ENCODE measurements around the gene SLC1A2.
A peak's percentile ranks its signal among the peaks of the same experiment; 100 is the strongest.

The SLC1A2 gene

DNA sequence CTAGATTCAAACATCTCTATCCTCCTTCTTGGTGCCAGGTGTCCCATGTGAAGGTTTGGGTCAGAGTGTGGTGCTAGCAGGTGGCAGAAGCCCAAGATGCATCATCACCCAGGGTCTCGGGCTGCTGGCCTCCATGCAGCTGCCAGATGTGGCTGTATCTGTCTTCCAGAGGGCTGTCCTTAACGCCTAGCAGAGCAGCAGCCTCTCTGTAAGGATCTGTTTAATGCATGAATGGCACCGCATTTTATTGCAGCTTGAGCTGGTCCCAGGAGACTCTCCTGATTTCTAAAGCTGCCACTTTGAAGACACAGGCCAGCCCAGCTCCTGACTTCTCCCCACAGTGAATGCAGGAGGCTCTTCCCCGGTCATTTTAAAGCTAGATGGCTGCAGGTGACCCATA lies 26.3 kb downstream of the SLC1A2 start:
- TF ChIP-seq, protein P1, sequence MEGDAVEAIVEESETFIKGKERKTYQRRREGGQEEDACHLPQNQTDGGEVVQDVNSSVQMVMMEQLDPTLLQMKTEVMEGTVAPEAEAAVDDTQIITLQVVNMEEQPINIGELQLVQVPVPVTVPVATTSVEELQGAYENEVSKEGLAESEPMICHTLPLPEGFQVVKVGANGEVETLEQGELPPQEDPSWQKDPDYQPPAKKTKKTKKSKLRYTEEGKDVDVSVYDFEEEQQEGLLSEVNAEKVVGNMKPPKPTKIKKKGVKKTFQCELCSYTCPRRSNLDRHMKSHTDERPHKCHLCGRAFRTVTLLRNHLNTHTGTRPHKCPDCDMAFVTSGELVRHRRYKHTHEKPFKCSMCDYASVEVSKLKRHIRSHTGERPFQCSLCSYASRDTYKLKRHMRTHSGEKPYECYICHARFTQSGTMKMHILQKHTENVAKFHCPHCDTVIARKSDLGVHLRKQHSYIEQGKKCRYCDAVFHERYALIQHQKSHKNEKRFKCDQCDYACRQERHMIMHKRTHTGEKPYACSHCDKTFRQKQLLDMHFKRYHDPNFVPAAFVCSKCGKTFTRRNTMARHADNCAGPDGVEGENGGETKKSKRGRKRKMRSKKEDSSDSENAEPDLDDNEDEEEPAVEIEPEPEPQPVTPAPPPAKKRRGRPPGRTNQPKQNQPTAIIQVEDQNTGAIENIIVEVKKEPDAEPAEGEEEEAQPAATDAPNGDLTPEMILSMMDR (IDR thresholded peaks at IDR 0.05; ENCODE audit: insufficient read depth, low read length, missing control alignments): no peak
- DNase-seq (ENCODE audit: low read depth, low spot score): no peak
- ChIA-PET CTCF (interaction anchor here (0.6 to 10.9 kb wide), 27 partner anchors 10 to 807 kb away, joined by 3 to 204 read pairs (median 5); partner anchors contain the start of gene PDHX), POLR2A (no interaction called here)
- no peak overlapping the region for H3K4me3 ChIP-seq (ENCODE audit: low read depth, low read length)

DNA sequence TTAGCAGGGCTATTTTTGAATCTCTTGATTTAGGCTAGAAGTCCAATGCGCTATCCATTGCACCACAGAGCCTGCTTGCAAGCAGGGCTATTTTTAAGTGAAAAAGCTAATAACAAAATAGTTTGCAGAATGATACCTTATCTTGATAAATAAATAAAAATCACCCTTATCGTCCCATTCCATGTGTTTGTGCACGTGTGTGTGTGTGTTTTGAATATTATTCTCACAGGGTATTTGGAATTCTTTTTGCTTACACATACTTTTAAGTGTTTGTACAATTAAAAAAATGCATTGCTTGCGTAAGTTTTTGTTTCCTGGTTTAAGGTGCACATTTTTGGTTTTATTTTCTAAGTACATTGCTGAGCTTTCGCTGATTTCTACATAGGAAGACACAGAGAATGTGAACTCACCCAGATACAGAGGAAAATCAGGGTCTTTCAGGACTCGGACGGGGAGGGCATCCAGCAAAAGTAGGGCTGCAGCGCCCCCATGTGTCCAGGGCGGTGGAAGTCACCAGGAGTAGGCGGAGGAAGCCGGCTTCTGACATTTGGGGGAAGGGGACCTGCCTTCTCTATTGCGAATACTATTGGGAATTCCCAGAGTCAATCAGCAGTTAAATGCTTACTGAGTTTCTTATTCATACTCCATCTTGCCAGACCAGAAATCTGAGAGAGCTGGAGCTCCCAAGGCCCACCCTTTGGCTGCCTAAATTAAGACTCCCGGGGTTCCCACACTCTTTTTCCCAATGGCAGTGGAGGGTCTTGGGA lies 27.3 kb downstream of the SLC1A2 start:
- TF ChIP-seq, protein P1 (IDR thresholded peaks at IDR 0.05; ENCODE audit: insufficient read depth, low read length, missing control alignments): peak; percentile 85
- POLR2A ChIA-PET: interaction anchor here (1.0 kb wide), 1 partner anchor 467 kb away, joined by 3 read pairs; no protein-coding TSS in a partner anchor
- H3K4me3 ChIP-seq (ENCODE audit: low read depth, low read length): no peak overlapping the region
- CTCF ChIA-PET: interaction anchor here (0.6 to 10.9 kb wide), 63 partner anchors 11 to 1026 kb away, joined by 3 to 204 read pairs (median 4); partner anchors contain the start of genes CD44 and PDHX
- DNase-seq (ENCODE audit: low read depth, low spot score): peak; percentile 31

DNA sequence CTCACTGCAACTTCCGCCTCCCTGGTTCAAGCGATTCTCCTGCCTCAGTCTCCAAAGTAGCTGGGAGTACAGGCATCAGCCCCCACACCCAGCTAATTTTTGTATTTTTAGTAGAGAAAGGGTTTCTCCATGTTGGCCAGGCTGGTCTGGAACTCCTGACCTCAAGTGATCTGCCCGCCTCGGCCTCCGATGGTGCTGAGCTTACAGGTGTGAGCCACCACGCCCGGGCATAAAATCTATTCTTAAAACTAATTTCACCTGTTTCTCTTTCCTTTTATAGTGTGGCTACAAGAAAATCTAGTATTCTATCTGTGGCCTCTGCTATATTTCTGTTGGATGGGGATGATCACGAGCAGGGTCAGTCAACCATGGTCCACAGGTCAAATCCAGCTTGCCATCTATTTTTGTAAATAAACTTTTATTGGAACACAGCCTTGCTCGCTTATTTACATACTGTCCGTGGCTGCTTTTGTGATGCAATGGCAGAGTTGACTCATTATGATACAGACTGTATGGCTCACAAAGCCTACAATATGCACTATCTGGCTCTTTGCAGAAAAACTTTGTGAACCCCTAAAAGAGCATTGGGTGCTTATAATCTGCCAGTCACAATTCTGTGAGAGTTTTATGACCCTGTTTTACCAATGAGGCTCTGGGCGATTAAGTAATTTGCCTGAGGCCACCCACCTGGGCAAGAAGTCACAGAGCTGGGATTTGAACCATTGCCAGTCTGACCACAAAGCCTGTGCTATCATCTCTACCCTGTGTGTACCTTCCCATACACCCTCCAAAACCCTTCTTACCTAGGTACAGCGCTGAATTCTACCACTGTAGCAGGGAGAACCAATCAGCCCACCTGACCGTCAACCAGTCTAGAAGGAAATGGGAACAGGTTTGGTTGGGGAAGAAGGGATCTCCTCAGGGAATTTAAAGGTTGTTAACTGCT lies 28.3 kb downstream of the SLC1A2 start:
- no peak for DNase-seq (ENCODE audit: low read depth, low spot score)
- no peak overlapping the region for H3K4me3 ChIP-seq (ENCODE audit: low read depth, low read length)
- TF ChIP-seq, protein P1 (IDR thresholded peaks at IDR 0.05; ENCODE audit: insufficient read depth, low read length, missing control alignments): no peak
- POLR2A ChIA-PET: no interaction called here
- CTCF ChIA-PET: interaction anchor here (0.6 to 10.9 kb wide), 45 partner anchors 10 to 1025 kb away, joined by 3 to 204 read pairs (median 4); partner anchors contain the start of genes CD44 and PDHX

DNA sequence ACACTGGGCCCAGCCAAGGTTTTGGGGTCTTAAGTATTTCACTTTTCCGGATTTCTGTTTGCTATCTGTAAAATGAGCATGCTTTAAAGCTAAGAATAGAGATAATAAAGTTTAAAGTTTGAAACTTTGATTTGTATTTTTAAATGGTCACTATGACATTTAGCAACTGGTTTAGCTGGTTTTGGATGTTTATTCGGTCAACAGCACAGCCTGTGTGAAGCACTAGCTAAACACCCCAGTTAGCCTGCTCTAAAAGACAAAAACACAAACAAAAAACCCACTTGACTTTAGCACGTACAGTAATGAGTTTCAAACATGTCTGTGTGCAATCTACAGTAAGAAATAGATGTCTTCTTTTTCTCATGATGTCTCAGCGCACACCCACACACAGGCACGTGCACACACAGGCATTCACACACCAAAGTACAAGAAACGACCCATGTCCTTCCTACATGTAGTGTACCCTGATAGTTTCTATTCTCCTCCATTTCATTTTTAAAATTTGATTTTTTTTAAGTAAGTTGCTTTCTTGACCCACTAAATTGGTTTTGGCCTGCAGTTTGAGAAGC lies 29.4 kb downstream of the SLC1A2 start:
- TF ChIP-seq, protein P1 (IDR thresholded peaks at IDR 0.05; ENCODE audit: insufficient read depth, low read length, missing control alignments): no peak
- CTCF ChIA-PET: interaction anchor here (0.9 to 10.9 kb wide), 11 partner anchors 9 to 803 kb away, joined by 3 to 204 read pairs (median 4); partner anchors contain the start of gene PDHX
- POLR2A ChIA-PET: no interaction called here
- no peak for DNase-seq (ENCODE audit: low read depth, low spot score)
- no peak overlapping the region for H3K4me3 ChIP-seq (ENCODE audit: low read depth, low read length)

DNA sequence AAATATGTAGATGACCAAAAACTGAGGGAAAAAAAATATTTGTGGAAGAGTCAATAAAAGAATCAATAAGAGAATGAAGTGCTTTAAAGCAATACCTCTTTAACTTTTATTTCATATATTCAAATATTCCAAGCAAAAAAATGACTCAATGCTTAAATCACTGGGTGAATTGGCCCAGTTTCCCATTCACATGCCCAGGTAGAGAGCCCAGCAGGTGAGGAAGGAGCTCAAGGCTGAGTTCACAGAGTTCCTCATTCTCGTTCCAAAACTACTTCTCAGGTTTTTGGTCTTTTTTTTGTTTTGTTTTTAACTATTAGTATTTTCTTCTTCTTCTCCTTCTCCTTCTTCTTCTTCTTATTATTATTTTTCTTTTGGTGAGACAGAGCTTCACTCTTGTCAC lies 30.2 kb downstream of the SLC1A2 start:
- CTCF ChIA-PET: interaction anchor here (0.9 to 10.9 kb wide), 7 partner anchors 8 to 802 kb away, joined by 3 to 204 read pairs (median 4); no protein-coding TSS in a partner anchor
- TF ChIP-seq, protein P1 (IDR thresholded peaks at IDR 0.05; ENCODE audit: insufficient read depth, low read length, missing control alignments): no peak
- POLR2A ChIA-PET: no interaction called here

More for the DNA sequence above, 30.2 kb downstream of the SLC1A2 start:
- DNase-seq (ENCODE audit: low read depth, low spot score): no peak
- H3K4me3 ChIP-seq (ENCODE audit: low read depth, low read length): no peak overlapping the region
